Measurements from ENCODE around the gene UHRF1.
"Not testable (repeated sequence)": the region's sequence is repeated elsewhere in the genome, so short reads cannot be mapped to it uniquely, and the experiment has no call there.

Gene UHRF1

GRCh38 chr19:4900879-4901278 is 8.4 kb upstream of the UHRF1 start:
- not testable (repeated sequence) for DNase-seq (ENCODE audit: low read depth, low spot score)

DNA sequence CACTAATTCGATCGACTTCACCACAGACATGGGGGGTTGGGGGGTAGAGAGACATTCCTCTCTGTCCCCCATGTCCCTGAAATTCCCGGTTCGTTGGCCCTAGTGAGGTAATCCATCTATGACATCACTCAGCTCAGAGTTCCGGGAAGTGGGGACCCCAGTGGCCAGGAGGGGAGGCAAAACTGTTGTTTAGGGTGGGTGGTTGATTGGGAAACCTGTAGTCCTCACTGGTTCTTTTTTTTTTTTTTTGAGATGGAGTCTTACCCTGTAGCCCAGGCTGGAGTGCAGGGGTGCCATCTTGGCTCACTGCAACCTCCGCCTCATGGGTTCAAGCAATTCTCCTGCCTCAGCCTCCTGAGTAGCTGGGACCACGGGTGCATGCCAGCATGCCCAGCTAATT is 6.5 kb upstream of the UHRF1 start, which contains the start of gene ARRDC5:
Gene ARRDC5, minus strand, starts transcription at position 101 of the 400 bp plus-strand sequence. Its CDS starts 71 bp downstream, at position 30.
- DNase-seq (ENCODE audit: low read depth, low spot score): no peak

DNA sequence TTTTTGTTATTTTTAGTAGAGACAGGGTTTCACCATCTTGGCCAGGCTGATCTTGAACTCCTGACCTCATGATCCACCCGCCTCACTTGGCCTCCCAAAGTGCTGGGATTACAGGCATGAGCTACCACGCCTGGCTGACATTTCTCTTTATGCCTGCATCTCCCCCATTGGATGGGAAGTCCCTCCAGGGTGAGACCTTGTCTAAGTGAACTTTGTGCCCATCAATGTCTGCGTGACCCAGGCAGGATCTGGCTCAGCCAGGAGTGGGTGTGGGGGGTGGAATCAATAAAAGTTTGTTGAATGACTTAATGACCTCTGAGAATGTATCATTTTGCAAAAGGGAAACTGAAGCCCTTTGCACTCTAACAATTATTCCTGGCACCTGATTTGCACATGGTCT is 4.8 kb upstream of the UHRF1 start:
- DNase-seq (ENCODE audit: low read depth, low spot score): no peak

DNA sequence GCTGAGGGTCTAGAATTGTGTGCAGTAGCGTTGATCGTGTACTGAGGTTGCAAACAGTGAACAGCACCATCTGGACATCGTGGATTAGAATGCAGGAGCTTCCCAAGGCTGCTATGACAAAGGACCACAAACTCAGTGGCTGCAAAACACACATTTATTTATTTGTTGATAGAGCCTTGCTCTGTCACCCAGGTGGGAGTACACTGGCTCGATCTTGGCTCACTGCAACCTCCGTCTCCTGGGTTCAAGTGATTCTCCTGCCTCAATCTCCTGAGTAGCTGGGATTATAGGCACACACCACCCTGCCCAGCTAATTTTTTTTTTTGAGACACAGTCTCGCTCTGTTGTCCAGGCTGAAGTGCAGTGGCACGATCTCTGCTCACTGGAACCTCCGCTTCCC is 2.3 kb upstream of the UHRF1 start:
- no peak for DNase-seq (ENCODE audit: low read depth, low spot score)

DNA sequence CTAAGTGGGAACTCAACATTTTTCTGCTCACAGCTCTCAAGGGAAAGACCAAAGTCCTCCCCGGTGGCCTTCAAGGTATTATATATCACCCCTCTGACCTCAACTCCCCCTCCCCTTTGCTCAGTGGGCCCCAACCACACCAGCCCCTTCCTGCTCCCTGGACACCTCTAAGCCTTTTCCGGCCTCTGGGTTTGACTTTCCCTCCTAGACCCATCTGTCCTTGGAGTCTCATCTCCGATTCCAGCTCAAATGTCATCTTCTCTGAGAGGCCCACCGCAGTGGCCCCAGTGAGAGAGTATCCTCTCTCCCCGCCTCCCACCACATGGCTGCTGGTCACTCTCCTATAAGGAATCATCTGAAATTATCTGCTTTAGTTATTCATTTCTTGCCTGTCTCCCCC is 941 bp upstream of the UHRF1 start:
- no peak for DNase-seq (ENCODE audit: low read depth, low spot score)

- no peak for DNase-seq (ENCODE audit: low read depth, low spot score)
Observed at GRCh38 chr19:4908781-4909155, 533 bp upstream of the UHRF1 start.

- DNase-seq (ENCODE audit: low read depth, low spot score): no peak
Observed at GRCh38 chr19:4909897-4910593, 744 bp downstream of the UHRF1 start.

DNA sequence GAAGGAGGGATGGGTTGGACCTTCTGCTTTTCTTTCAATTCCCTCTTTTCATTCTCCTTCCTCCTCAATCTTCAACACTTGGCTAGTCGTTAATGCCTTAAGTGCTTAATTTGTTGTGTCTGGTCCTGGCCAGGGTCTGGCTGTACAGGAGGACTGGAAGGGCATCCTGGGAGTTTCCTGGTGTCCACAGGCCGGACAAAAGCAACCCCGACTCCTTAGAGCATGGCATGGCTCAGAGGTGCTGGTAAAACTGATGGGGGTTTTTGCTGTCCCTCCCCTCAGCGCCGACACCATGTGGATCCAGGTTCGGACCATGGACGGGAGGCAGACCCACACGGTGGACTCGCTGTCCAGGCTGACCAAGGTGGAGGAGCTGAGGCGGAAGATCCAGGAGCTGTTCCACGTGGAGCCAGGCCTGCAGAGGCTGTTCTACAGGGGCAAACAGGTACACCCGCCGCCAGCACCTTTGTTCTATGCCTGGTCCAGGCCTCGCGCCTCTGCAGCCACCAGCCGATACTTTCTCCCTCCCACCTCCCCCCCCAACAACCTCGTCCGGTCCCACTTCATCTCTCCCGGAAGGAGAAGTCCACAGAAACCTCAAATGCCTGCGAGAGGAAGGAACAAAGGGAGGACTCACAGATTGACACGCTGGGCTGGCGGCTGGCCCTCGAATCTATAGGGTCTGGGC is 1.4 kb downstream of the UHRF1 start:
- DNase-seq (ENCODE audit: low read depth, low spot score): no peak

DNA sequence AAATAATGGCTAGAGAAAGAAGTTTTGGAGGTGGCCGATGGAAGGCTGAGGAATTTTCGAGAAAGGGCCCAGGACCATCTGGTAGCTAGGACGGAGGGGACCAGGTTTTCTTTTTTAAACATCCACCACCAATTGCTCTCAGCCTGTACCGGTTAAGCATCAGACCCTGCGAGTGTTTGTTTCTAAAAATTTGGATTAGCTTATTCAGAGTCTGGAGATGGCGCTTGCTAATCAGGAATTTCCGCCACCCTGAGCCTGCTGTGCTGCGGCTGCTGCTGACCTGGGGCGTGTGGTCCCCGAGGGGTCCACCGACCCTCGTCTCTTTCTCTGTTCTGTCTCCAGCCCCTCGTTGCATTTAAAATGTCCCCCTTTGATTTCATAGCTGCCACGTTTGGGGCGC is 2.0 kb downstream of the UHRF1 start:
- DNase-seq (ENCODE audit: low read depth, low spot score): no peak

GRCh38 chr19:4911786-4912672 is 2.7 kb downstream of the UHRF1 start:
- no peak for DNase-seq (ENCODE audit: low read depth, low spot score)

DNA sequence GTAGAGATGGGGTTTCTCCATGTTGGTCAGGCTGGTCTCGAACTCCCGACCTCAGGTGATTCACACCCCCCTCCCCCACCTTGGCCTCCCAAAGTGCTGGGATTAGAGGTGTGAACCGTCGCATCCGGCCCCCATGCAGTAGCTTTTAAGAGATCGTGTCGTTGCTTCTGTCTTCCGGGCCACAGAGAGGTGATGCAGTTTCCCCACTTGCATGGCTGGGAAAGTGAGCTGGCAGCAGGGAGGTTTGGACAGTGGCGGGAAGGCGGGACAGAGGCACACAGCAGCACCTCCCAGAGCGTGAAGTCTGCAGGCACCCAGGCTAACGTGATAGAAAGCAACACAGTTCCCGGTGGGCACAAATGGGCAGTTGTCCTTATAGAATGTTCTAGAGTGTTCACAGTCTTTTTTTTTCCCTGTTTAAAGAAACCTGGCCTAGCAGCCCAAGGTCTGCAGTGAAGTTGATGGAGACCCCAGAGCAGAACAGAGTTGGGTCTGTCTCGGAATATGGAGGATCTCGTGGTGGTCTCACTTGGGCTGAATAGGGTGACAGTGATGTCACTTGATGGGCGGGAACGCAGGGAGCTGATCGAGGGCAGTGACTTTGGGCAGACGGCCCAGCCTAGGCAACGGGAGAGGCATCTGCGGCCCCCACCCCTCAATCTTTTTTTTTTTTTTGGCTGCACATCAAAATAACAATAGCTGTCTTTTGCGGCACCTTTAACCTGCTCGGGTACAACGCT is 4.9 kb downstream of the UHRF1 start:
- no peak for DNase-seq (ENCODE audit: low read depth, low spot score)

DNA sequence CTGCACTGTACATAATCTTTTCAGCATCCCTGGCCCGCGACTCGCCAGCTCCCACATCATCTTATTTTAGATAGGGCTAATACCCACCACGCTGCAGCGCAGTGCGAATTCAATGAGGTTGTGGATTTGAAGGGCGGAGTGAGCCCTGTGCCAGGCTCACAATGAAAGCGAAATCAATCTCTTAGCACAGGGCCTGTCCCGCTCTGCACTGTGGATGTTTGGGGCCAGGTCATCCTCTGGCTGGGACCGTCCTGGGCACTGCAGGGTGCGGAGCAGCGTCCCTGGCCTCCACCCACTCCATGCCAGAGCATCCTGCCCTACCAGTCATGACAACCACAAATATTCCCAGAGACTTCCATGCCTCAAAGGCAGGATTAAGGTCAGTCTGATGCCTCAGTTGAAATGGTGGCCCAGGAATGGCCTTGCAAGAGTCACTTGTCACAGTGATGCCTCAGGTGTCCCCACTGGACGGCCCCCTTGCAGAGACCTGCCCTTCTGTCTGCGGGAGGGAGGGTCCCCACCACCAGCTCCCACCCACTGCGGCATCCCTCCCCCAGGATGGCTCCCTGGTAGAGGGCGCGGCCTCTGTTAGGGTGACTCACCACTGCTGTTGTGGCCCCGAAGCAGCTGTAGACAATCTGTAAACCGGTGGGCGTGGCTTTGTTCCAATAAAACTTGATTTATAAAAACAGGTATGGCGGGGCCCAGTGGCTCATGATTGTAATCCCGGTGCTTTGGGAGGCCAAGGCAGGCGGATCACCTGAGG is 5.6 kb downstream of the UHRF1 start:
- no peak for DNase-seq (ENCODE audit: low read depth, low spot score)

DNA sequence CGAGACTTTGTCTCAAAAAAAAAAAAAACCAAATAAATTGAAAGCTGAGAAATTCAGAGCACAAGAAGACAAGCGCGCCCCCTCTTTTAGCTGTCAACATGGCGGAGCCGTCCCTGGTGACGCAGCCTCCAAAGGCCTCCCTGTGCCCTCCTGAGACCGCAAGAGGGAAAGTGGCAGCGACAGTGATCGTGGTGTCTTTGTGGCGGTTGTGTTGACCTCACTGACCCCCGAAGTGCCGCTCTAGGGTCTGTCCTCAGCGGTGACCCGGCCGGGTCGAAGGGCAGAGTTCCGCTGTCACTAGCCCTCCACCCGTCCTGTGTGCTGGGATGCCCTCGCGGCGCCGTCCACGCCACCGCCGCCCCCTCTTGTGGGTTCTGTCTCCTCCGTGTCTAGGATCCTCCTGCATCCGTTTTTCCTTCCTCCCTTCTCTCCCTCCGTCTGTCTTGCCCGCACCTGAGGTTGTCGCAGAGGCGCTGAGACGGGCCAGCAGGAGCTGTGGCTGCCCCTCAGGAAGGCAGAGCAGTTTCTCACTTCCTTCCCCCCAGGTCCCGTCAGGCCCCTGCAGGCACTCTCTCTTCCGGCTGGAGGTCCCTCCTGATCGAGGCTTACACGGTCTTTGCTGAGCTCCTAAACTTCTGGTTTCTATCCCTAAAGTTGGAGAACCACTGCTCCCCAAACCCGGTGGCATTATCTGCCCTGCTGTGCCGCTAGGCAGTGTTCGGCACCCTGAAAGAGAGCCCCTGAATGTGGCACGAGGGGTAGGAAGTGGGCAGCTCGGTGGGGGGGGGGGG is 7.2 kb downstream of the UHRF1 start:
- DNase-seq (ENCODE audit: low read depth, low spot score): no peak

DNA sequence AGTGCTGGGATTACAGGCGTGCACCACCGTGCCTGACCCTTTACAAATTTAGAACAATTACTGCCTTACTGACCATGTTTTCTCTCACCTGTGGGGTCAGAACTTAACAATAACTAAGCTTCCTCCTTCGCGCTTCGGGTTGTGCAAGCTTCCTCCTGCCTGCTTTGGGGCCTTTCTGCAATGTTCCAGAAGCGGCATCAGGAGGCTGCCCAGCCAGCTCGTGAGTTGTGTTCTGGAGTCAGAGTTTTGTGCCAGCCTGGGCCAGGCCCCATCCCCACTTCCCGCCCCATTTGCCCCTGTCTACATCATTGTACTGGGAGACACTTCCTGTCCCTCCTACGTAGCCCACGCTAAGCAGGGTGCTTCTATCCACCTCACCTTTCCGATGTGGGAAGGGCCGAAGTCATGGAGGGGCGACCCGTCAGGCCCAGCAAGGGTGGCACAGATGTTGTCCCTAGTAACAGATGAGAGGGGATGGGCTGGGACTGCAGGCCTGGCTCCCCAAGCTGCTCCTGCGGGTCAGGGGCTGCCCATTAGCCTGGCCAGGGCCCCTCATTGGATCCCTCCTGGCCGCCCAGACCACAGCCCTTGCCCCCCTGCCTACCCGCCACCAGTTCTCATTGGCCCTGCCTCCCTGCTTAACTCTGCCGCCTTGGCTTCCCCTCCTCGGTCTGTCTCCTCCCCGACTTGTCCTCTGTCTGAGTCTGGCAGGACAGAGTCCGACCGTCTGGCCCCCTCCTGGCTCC is 13.4 kb downstream of the UHRF1 start:
- DNase-seq (ENCODE audit: low read depth, low spot score): no peak

GRCh38 chr19:4923276-4923747 is 14.0 kb downstream of the UHRF1 start:
- no peak for DNase-seq (ENCODE audit: low read depth, low spot score)

- no peak for DNase-seq (ENCODE audit: low read depth, low spot score)
Observed at GRCh38 chr19:4929186-4929585, 19.9 kb downstream of the UHRF1 start.

DNA sequence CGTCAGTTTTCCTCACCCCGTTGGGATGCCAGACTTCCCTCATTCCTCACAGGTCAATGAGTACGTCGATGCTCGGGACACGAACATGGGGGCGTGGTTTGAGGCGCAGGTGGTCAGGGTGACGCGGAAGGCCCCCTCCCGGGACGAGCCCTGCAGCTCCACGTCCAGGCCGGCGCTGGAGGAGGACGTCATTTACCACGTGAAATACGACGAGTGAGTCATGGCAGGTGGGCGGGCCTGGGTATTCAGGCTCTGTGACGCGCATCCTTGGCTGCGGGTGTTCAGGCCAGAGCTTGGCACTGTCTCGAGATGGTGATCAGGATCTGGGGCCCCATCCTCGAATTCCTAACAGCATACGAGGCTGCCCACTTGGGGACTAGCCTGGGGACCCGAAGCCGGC is 21.4 kb downstream of the UHRF1 start:
- DNase-seq (ENCODE audit: low read depth, low spot score): no peak

- no peak for DNase-seq (ENCODE audit: low read depth, low spot score)
Observed at GRCh38 chr19:4932711-4933110, 23.4 kb downstream of the UHRF1 start.

DNA sequence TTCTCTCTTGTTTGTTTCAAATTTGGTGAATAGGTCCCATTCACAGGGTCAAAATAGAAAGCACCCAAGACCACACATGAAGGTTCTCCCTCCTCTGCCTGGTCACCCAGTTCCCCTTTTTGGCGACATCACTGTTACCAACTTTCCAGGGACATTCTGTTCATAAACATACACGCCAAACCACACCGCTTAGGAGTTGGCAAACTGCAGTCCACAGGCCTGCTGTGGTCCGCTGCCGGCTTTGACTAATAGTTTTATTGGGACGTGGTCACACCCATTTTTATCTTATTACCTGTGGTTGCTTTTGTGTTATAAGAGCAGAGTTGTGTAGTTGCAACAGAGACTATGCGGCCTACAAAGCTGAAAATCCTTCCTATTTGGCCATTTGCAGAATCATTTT is 24.2 kb downstream of the UHRF1 start:
- DNase-seq (ENCODE audit: low read depth, low spot score): no peak

Data from iPS DF 19.7 (cell line).